ENCODE data around the gene FOXK2.

FOXK2 gene

GRCh38 chr17:82605939-82606600, 86.5 kb downstream of the FOXK2 start:
- TF ChIP-seq YY1 (IDR thresholded peaks at IDR 0.05; ENCODE audit: low read depth) (no peak), USF1 (IDR thresholded peaks at IDR 0.05) (no peak), FOXM1 (IDR thresholded peaks at IDR 0.05; ENCODE audit: borderline replicate concordance, low read depth) (no peak), RAD21 (IDR thresholded peaks at IDR 0.05; ENCODE audit: low read depth) (no peak), REST (IDR thresholded peaks at IDR 0.05; ENCODE audit: low read depth) (no peak), TAF1 (IDR thresholded peaks at IDR 0.05; ENCODE audit: low read depth) (no peak), EP300 (IDR thresholded peaks at IDR 0.05; ENCODE audit: borderline replicate concordance) (no peak), NFIC (IDR thresholded peaks at IDR 0.05) (no peak), CEBPB (IDR thresholded peaks at IDR 0.05) (no peak), TEAD4 (IDR thresholded peaks at IDR 0.05) (no peak), MAX (IDR thresholded peaks at IDR 0.05) (no peak), CREB1 (IDR thresholded peaks at IDR 0.05; ENCODE audit: low read depth) (no peak), ZBTB7A (IDR thresholded peaks at IDR 0.05; ENCODE audit: low read depth) (no peak), TCF12 (IDR thresholded peaks at IDR 0.05; ENCODE audit: low read depth) (no peak)

GRCh38 chr17:82608816-82609215, 89.3 kb downstream of the FOXK2 start:
- TF ChIP-seq MAX (IDR thresholded peaks at IDR 0.05), result no peak
- no peak for TF ChIP-seq ZBTB7A (IDR thresholded peaks at IDR 0.05; ENCODE audit: low read depth)
- TF ChIP-seq EGR1 (IDR thresholded peaks at IDR 0.05), result no peak
- TF ChIP-seq FOXM1 (IDR thresholded peaks at IDR 0.05; ENCODE audit: borderline replicate concordance, low read depth), result no peak
- no peak for TF ChIP-seq CEBPB (IDR thresholded peaks at IDR 0.05)
- no peak for TF ChIP-seq NFIC (IDR thresholded peaks at IDR 0.05)
- no peak for TF ChIP-seq TCF12 (IDR thresholded peaks at IDR 0.05; ENCODE audit: low read depth)
- TF ChIP-seq CREB1 (IDR thresholded peaks at IDR 0.05; ENCODE audit: low read depth), result no peak
- TF ChIP-seq RAD21 (IDR thresholded peaks at IDR 0.05; ENCODE audit: low read depth), result no peak
- TF ChIP-seq YY1 (IDR thresholded peaks at IDR 0.05; ENCODE audit: low read depth), result no peak
- TF ChIP-seq REST (IDR thresholded peaks at IDR 0.05; ENCODE audit: low read depth), result no peak
- TF ChIP-seq TEAD4 (IDR thresholded peaks at IDR 0.05), result no peak
- no peak for TF ChIP-seq EP300 (IDR thresholded peaks at IDR 0.05; ENCODE audit: borderline replicate concordance)
- TF ChIP-seq USF1 (IDR thresholded peaks at IDR 0.05), result no peak
- no peak for TF ChIP-seq TAF1 (IDR thresholded peaks at IDR 0.05; ENCODE audit: low read depth)

GRCh38 chr17:82609655-82610054, 90.1 kb downstream of the FOXK2 start:
- TF ChIP-seq YY1 (IDR thresholded peaks at IDR 0.05; ENCODE audit: low read depth) (no peak), MAX (IDR thresholded peaks at IDR 0.05) (no peak), REST (IDR thresholded peaks at IDR 0.05; ENCODE audit: low read depth) (no peak), USF1 (IDR thresholded peaks at IDR 0.05) (no peak), EP300 (IDR thresholded peaks at IDR 0.05; ENCODE audit: borderline replicate concordance) (no peak), ZBTB7A (IDR thresholded peaks at IDR 0.05; ENCODE audit: low read depth) (no peak), NFIC (IDR thresholded peaks at IDR 0.05) (no peak), FOXM1 (IDR thresholded peaks at IDR 0.05; ENCODE audit: borderline replicate concordance, low read depth) (no peak), EGR1 (IDR thresholded peaks at IDR 0.05) (no peak), TEAD4 (IDR thresholded peaks at IDR 0.05) (no peak), CREB1 (IDR thresholded peaks at IDR 0.05; ENCODE audit: low read depth) (no peak)
